IPS-15b (cell line): ENCODE results near the gene MAP2K2.

Experiments used
- H3K27me3 ChIP-seq: one replicate; pipeline ENCODE4 v1.6.1; 2013; ENCODE audit warnings: low read length; ENCODE audit not compliant: control insufficient read depth, insufficient read depth
- H3K36me3 ChIP-seq: one replicate; pipeline ENCODE4 v1.6.1; 2013; ENCODE audit warnings: low read length; ENCODE audit not compliant: control insufficient read depth, insufficient read depth
- H3K4me1 ChIP-seq: one replicate; pipeline ENCODE4 v1.6.1; 2013; ENCODE audit warnings: mild to moderate bottlenecking, low read length; ENCODE audit not compliant: control insufficient read depth, insufficient read depth
- H3K4me3 ChIP-seq: one replicate; pipeline ENCODE4 v1.5.1; 2013; ENCODE audit warnings: low read depth, low read length
- H3K9ac ChIP-seq: one replicate; pipeline ENCODE4 v1.6.1; 2013; ENCODE audit warnings: low read depth, mild to moderate bottlenecking, low read length
- H3K9me3 ChIP-seq: one replicate; pipeline ENCODE4 v1.6.1; 2013; ENCODE audit warnings: mild to moderate bottlenecking, low read length; ENCODE audit not compliant: control insufficient read depth, insufficient read depth

MAP2K2 gene

GRCh38 chr19:4061178-4061682 lies 62.7 kb downstream of the MAP2K2 start:
- H3K9me3 ChIP-seq, result no peaks in the 10 kb centered on the region
- H3K4me3 ChIP-seq, result no peak overlapping the region
- H3K27me3 ChIP-seq, result no peaks in the 10 kb centered on the region
- H3K4me1 ChIP-seq, result peaks cover 10% of the 10 kb centered on the region
- H3K36me3 ChIP-seq, result peaks cover 15% of the 10 kb centered on the region
- peak overlapping the region; percentile 37 for H3K9ac ChIP-seq

GRCh38 chr19:4060621-4061177 lies 63.2 kb downstream of the MAP2K2 start:
- peaks cover 10% of the 10 kb centered on the region for H3K4me1 ChIP-seq
- H3K36me3 ChIP-seq, result peaks cover 20% of the 10 kb centered on the region
- H3K9ac ChIP-seq, result peak overlapping the region; percentile 37
- H3K9me3 ChIP-seq, result no peaks in the 10 kb centered on the region
- no peaks in the 10 kb centered on the region for H3K27me3 ChIP-seq
- no peak overlapping the region for H3K4me3 ChIP-seq

GRCh38 chr19:4059891-4060620 lies 63.9 kb downstream of the MAP2K2 start:
- no peak overlapping the region for H3K4me3 ChIP-seq
- peaks cover 23% of the 10 kb centered on the region for H3K36me3 ChIP-seq
- no peaks in the 10 kb centered on the region for H3K9me3 ChIP-seq
- H3K4me1 ChIP-seq, result peaks cover 10% of the 10 kb centered on the region
- H3K9ac ChIP-seq, result no peak overlapping the region
- no peaks in the 10 kb centered on the region for H3K27me3 ChIP-seq

- Histone ChIP-seq H3K36me3 (peaks cover 29% of the 10 kb centered on the region), H3K27me3 (no peaks in the 10 kb centered on the region), H3K9ac (no peak overlapping the region), H3K9me3 (no peaks in the 10 kb centered on the region), H3K4me3 (no peak overlapping the region), H3K4me1 (peaks cover 10% of the 10 kb centered on the region)
Measured at GRCh38 chr19:4059453-4059871, 64.5 kb downstream of the MAP2K2 start.

- no peak overlapping the region for H3K9ac ChIP-seq
- peaks cover 10% of the 10 kb centered on the region for H3K4me1 ChIP-seq
Measured at GRCh38 chr19:4058693-4059452, 65.0 kb downstream of the MAP2K2 start.

GRCh38 chr19:4057931-4058692 lies 65.8 kb downstream of the MAP2K2 start:
- Histone ChIP-seq H3K9me3 (no peaks in the 10 kb centered on the region), H3K27me3 (no peaks in the 10 kb centered on the region), H3K9ac (no peak overlapping the region), H3K4me1 (peaks cover 6% of the 10 kb centered on the region), H3K4me3 (no peak overlapping the region), H3K36me3 (peaks cover 37% of the 10 kb centered on the region)

More at GRCh38 chr19:4058693-4059452, 65.0 kb downstream of the MAP2K2 start:
- no peaks in the 10 kb centered on the region for H3K9me3 ChIP-seq
- H3K4me3 ChIP-seq, result no peak overlapping the region
- no peaks in the 10 kb centered on the region for H3K27me3 ChIP-seq
- H3K36me3 ChIP-seq, result peaks cover 34% of the 10 kb centered on the region

- Histone ChIP-seq H3K9me3 (no peaks in the 10 kb centered on the region), H3K36me3 (peaks cover 41% of the 10 kb centered on the region), H3K9ac (no peak overlapping the region), H3K4me1 (no peaks in the 10 kb centered on the region), H3K4me3 (no peak overlapping the region), H3K27me3 (no peaks in the 10 kb centered on the region)
Measured at GRCh38 chr19:4055209-4055552, 68.7 kb downstream of the MAP2K2 start.

DNA sequence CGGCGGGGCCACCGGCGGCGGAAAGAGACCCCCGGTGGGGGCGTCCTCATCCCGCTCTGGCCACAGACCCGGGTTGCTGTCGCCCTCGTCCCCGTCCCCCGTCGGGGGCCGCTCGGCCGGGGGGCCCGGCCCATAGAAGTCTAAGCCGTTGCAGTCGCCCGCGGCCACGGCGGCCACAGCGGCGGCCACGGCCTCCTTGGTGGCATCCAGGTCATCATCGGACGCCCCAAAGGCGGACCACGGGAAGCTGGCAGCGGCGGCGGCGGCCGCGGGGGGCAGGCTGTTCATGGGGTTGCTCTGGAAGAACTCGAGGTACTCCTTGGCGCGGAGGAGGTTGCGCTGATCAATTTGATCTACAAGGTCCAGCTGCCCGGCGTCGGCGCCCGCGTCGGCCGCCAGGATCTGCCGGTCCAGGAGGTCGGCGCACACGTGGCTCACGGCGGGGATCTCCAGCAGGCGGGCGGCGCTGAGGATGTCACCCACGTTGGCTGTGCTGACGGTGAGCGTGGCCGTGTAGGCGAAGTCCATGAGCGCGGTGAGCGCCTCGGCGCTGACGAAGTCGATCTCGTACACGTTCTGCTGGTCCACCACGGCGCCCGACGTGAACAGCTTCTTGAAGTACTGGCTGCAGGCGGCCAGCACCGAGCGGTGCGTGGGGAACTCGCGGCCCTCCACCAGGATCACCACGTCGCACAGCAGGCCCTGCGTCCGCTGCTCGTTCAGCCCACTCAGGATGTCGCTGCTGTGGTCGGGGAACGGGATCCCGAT lies 69.3 kb downstream of the MAP2K2 start:
- H3K9ac ChIP-seq, result no peak overlapping the region
- H3K27me3 ChIP-seq, result no peaks in the 10 kb centered on the region
- H3K9me3 ChIP-seq, result no peaks in the 10 kb centered on the region
- H3K4me3 ChIP-seq, result no peak overlapping the region
- peaks cover 41% of the 10 kb centered on the region for H3K36me3 ChIP-seq
- H3K4me1 ChIP-seq, result no peaks in the 10 kb centered on the region

GRCh38 chr19:4053423-4054324 lies 70.2 kb downstream of the MAP2K2 start:
- Histone ChIP-seq H3K27me3 (no peaks in the 10 kb centered on the region), H3K36me3 (peaks cover 45% of the 10 kb centered on the region), H3K4me1 (no peaks in the 10 kb centered on the region), H3K4me3 (no peak overlapping the region), H3K9ac (no peak overlapping the region), H3K9me3 (no peaks in the 10 kb centered on the region)

DNA sequence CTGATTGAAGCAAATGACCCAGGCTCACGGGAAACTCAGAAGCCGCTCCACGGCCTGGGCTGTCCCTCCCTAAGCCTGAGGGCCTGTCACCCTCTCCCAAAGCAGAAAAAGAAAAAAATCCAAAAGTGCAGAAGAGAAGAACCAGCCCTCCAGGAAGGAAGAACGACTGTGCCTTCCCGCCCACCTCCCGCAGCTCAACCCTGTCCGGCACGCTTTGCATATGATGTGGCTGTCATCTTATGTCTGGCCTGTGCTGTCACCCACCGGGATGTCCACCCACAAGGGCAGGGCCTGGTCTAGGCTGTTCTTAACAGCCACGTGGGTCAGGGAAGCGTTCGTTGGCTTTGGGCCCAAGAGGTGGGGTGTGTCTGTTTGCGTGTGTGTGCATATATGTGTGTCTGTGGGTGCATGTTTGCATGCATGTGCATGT lies 70.9 kb downstream of the MAP2K2 start:
- Histone ChIP-seq H3K9me3 (no peaks in the 10 kb centered on the region), H3K4me3 (no peak overlapping the region), H3K4me1 (no peaks in the 10 kb centered on the region), H3K27me3 (no peaks in the 10 kb centered on the region), H3K9ac (no peak overlapping the region), H3K36me3 (peaks cover 45% of the 10 kb centered on the region)
